SU-DHL-6 (cell line): Measurements from ENCODE around the gene CYP24A1.

Experiments
- H2AFZ ChIP-seq: fragments of 200-600 bp; sonication (generic); 2 replicates; pipeline ENCODE4 v1.6.1; 2014; ENCODE audit warnings: low read depth, mild to moderate bottlenecking, moderate library complexity, mixed read lengths, antibody characterized with exemption, low read length; ENCODE audit not compliant: severe bottlenecking
- H3F3A ChIP-seq: fragments of 200-600 bp; shearing (Covaris generic); 2 replicates; pipeline ENCODE4 v1.6.0; 2016; ENCODE audit warnings: antibody characterized with exemption, mild to moderate bottlenecking; ENCODE audit not compliant: insufficient read depth
- H3K27ac ChIP-seq: fragments of 200-600 bp; sonication (generic); 2 replicates; pipeline ENCODE4 v1.5.1; 2016; ENCODE audit warnings: low read depth, mild to moderate bottlenecking, low read length, moderate library complexity, mixed read lengths
- H3K27me3 ChIP-seq: fragments of 200-600 bp; sonication (generic), shearing (Covaris generic); 2 replicates; pipeline ENCODE4 v1.6.0; 2014; ENCODE audit warnings: mild to moderate bottlenecking, low read length
- H3K36me3 ChIP-seq: fragments of 200-600 bp; sonication (generic); 2 replicates; pipeline ENCODE4 v1.6.1; 2014; ENCODE audit warnings: mild to moderate bottlenecking, low read length, mixed read lengths
- H3K4me2 ChIP-seq: fragments of 300-600, 200-600 bp; shearing (Covaris generic), sonication (generic); 2 replicates; pipeline ENCODE4 v1.6.0; 2014; ENCODE audit warnings: low read length, low read depth, mild to moderate bottlenecking; ENCODE audit not compliant: poor library complexity, severe bottlenecking
- H3K4me3 ChIP-seq: fragments of 200-600 bp; sonication (generic); 2 replicates; pipeline ENCODE4 v1.5.1; 2014; ENCODE audit warnings: antibody characterized with exemption, low read length, mild to moderate bottlenecking, mixed read lengths; ENCODE audit not compliant: insufficient read depth, poor library complexity, severe bottlenecking
- H3K79me2 ChIP-seq: fragments of 200-600 bp; sonication (generic); 2 replicates; pipeline ENCODE4 v1.6.1; 2014; ENCODE audit warnings: mild to moderate bottlenecking, low read length, moderate library complexity; ENCODE audit not compliant: insufficient read depth
- H3K9ac ChIP-seq: fragments of 200-600 bp; sonication (generic); 2 replicates; pipeline ENCODE4 v1.7.0; 2014; ENCODE audit warnings: mild to moderate bottlenecking, low read length
- H3K9me2 ChIP-seq: fragments of 200-600 bp; sonication (generic); replicated peaks from 2 replicates; pipeline ENCODE4 v1.6.1; 2014; ENCODE audit warnings: low read length; ENCODE audit not compliant: insufficient read depth
- H3K9me3 ChIP-seq: fragments of 200-600 bp; sonication (generic); 2 replicates; pipeline ENCODE4 v1.6.1; 2014; ENCODE audit warnings: low read length, mixed read lengths; ENCODE audit not compliant: insufficient read depth
- H4K20me1 ChIP-seq: fragments of 200-600 bp; sonication (generic); 2 replicates; pipeline ENCODE4 v1.6.1; 2014; ENCODE audit warnings: low read depth, mild to moderate bottlenecking, antibody characterized with exemption, low read length, moderate library complexity, mixed read lengths
- EZH2phosphoT487 ChIP-seq: fragments of 200-600 bp; sonication (generic), shearing (Covaris generic); conservative IDR thresholded peaks from 2 replicates; pipeline ENCODE4 v1.6.1; 2018; ENCODE audit warnings: mild to moderate bottlenecking, antibody characterized with exemption, low read length, moderate library complexity, mixed read lengths
- TF ChIP-seq, protein P1 (sequence below): fragments of 200-600 bp; sonication (generic); IDR thresholded peaks from one replicate; pipeline ENCODE4 v1.5.1; 2017; ENCODE audit warnings: antibody characterized with exemption, mild to moderate bottlenecking, low read length, moderate library complexity; ENCODE audit not compliant: insufficient read depth, poor library complexity, severe bottlenecking

CYP24A1 gene

DNA sequence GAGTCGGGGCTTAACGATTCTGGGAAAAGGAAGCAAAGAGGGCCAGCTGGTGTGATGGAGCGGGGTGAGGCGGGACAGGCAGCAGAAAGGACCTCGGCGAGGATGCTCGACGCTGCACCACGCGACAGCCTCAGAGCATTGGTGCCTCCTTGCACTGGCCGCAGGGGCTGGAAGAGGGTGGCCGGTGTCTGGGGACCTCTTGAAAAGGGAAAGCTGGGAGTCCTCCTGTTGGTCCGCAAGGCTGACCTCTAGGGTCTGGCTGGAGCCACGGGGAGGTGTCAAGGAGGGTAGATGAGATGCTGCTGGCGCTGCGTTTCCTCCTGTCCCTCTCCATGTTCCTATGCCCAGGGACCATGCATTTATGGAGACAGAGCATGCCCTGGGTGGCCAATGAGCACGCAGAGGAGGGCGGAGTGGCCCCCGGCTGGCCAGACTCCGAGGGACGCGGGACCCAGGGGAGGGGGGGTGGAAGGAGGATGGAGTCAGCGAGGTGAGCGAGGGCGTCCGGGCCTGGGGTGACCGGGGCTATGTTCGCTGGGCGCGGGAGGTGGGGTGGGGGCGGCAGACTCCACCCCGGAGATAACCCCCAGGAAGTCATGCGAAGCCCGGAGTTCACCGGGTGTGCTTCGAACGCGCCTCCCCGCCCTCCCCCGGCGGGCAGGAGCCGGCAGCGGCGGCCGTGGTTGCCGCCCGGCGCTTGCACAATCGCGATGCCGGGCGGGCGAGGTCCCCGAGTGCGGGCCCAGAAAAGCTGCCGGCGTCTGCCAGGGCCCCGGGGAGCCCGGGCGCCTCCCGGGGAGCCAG, at the start of gene CYP24A1:
CYP24A1 (minus strand) TSS at position 334 of the 804 bp plus-strand sequence. CDS start 407 bp downstream, outside the sequence.
- H3K9me2 ChIP-seq = no peaks in the 10 kb centered on the region
- no peaks in the 10 kb centered on the region for H3K36me3 ChIP-seq
- no peaks in the 10 kb centered on the region for H4K20me1 ChIP-seq
- H2AFZ ChIP-seq = no peak within 1 kb of the TSS
- no peaks in the 10 kb centered on the region for H3K9me3 ChIP-seq
- no peaks in the 10 kb centered on the region for H3K27me3 ChIP-seq
- H3K4me2 ChIP-seq = no peak within 1 kb of the TSS
- no peak within 1 kb of the TSS for H3K27ac ChIP-seq
- H3K79me2 ChIP-seq = no peaks in the 10 kb centered on the region
- TF ChIP-seq, protein P1, sequence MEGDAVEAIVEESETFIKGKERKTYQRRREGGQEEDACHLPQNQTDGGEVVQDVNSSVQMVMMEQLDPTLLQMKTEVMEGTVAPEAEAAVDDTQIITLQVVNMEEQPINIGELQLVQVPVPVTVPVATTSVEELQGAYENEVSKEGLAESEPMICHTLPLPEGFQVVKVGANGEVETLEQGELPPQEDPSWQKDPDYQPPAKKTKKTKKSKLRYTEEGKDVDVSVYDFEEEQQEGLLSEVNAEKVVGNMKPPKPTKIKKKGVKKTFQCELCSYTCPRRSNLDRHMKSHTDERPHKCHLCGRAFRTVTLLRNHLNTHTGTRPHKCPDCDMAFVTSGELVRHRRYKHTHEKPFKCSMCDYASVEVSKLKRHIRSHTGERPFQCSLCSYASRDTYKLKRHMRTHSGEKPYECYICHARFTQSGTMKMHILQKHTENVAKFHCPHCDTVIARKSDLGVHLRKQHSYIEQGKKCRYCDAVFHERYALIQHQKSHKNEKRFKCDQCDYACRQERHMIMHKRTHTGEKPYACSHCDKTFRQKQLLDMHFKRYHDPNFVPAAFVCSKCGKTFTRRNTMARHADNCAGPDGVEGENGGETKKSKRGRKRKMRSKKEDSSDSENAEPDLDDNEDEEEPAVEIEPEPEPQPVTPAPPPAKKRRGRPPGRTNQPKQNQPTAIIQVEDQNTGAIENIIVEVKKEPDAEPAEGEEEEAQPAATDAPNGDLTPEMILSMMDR = no peak
- no peak for TF ChIP-seq EZH2phosphoT487
- no peak within 1 kb of the TSS for H3K4me3 ChIP-seq
- H3K9ac ChIP-seq = no peak within 1 kb of the TSS
- H3F3A ChIP-seq = no peaks in the 10 kb centered on the region

DNA sequence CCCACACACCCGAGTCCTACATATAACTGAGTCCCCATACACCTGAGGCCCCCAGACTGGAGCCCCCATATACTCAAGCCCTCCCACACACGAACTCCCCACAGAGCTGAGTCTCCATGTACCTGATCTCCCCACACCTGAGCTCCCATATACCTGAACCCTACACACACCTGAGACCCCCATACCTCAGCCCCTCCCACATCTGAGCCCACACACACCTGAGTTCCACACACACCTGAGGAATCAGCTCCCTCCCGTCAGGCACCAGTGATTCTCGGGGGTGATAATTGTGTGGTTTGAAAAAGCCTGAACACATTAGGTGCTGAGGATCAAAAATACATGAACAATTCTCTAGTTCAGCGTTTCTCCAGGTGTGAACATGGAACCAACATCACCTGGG, 49.5 kb upstream of the CYP24A1 start:
- Histone ChIP-seq H3K79me2 (no peaks in the 10 kb centered on the region), H3K36me3 (no peaks in the 10 kb centered on the region), H3K9me3 (no peaks in the 10 kb centered on the region), H3K27ac (no peak overlapping the region), H4K20me1 (no peaks in the 10 kb centered on the region), H3K4me2 (no peak overlapping the region), H2AFZ (no peak overlapping the region), H3F3A (0 out of 2 replicates have a peak, but pooled peaks cover 3% of the 10 kb centered on the region), H3K9me2 (no peaks in the 10 kb centered on the region), H3K9ac (no peak overlapping the region), H3K27me3 (no peaks in the 10 kb centered on the region), H3K4me3 (no peak overlapping the region)
- TF ChIP-seq, protein P1 = no peak
- no peak for TF ChIP-seq EZH2phosphoT487

DNA sequence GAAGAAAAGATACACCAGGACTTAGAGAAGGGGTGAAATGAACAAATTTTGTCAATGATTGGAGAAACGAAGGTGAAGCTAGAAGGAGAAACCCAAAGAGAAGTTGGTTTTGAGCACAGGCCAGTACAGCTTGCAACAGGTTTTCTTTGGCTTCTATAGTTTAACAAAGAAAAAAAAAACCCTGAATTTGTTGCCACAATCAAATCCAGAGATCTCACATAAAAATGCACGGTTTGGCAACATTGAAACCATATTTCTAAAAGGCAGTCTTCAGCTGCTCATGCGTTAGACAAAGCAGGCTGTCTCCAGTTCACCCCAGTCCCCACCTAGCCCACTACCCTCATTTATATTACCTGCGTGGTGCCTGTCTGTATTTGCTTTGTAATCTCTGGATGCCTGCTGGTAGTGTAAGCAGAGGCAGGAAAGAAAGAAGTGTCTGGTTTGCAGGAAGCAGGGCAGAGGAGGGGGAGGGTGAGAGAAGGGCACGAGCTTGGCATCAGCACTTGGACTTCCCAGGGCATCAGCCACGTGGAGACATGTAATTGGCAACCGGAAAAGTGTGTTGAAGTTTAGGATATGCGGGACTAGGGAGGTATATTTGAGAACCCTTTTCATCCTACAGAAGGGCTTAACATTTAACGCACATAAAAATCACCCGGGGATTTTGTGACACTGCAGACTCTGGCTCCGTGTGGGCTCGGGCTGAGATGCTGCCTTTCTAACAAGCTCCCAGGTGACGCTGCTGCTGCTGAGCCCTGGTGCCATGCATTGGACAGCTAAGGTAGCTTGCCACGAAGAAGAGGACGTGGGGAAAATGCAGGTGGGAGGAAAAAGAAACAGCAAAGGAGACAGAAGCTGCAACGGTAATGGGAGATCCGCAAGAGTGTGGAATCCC, 48.5 kb upstream of the CYP24A1 start:
- Histone ChIP-seq H3K79me2 (no peaks in the 10 kb centered on the region), H2AFZ (no peak overlapping the region), H3K9ac (no peak overlapping the region), H3K27ac (no peak overlapping the region), H3K4me2 (no peak overlapping the region), H3K36me3 (no peaks in the 10 kb centered on the region), H3K9me3 (no peaks in the 10 kb centered on the region), H3F3A (0 out of 2 replicates have a peak, but pooled peaks cover 3% of the 10 kb centered on the region), H3K27me3 (no peaks in the 10 kb centered on the region), H3K4me3 (no peak overlapping the region), H3K9me2 (no peaks in the 10 kb centered on the region), H4K20me1 (no peaks in the 10 kb centered on the region)
- TF ChIP-seq, protein P1 = no peak
- TF ChIP-seq EZH2phosphoT487 = no peak
